Smooth muscle cell (in vitro differentiated cells): ENCODE results near the gene HSD11B1. TPM values are rescaled to one million over a fixed set of nuclear protein-coding genes. Genes with fewer than 3 reads are reported as not detected.

Source experiments
- DNase-seq: peaks from one replicate; lab custom pipeline; 2025; ENCODE audit not compliant: unreplicated experiment; lab: John Stamatoyannopoulos, UW
- H2AFZ ChIP-seq: fragments of 200-600 bp; sonication (generic); 2 replicates; pipeline ENCODE4 v1.6.0; 2016; ENCODE audit warnings: antibody characterized with exemption, low read depth, mild to moderate bottlenecking
- H3F3A ChIP-seq: fragments of 200-600 bp; sonication (generic); 2 replicates; pipeline ENCODE4 v1.6.0; 2017; ENCODE audit warnings: antibody characterized with exemption, low read depth
- H3K27ac ChIP-seq: fragments of 200-600 bp; sonication (generic); 2 replicates; pipeline ENCODE4 v1.5.1; 2016; ENCODE audit warnings: low read depth, mild to moderate bottlenecking
- H3K27me3 ChIP-seq: fragments of 200-600 bp; sonication (generic); 2 replicates; pipeline ENCODE4 v1.6.1; 2016; ENCODE audit warnings: low read depth, mild to moderate bottlenecking
- H3K36me3 ChIP-seq: fragments of 200-600 bp; sonication (generic); 2 replicates; pipeline ENCODE4 v1.5.1; 2016; ENCODE audit warnings: low read depth
- H3K4me1 ChIP-seq: fragments of 200-600 bp; sonication (generic); 2 replicates; pipeline ENCODE4 v1.5.1; 2016; ENCODE audit warnings: low read depth
- H3K4me2 ChIP-seq: fragments of 200-600 bp; sonication (generic); 2 replicates; pipeline ENCODE4 v1.6.0; 2016; ENCODE audit warnings: mild to moderate bottlenecking
- H3K4me3 ChIP-seq: fragments of 200-600 bp; sonication (generic); 2 replicates; pipeline ENCODE4 v1.5.1; 2016; ENCODE audit warnings: mild to moderate bottlenecking
- H3K79me2 ChIP-seq: fragments of 200-600 bp; sonication (generic); 2 replicates; pipeline ENCODE4 v1.6.0; 2016; ENCODE audit warnings: low read depth, mild to moderate bottlenecking
- H3K9ac ChIP-seq: fragments of 200-600 bp; sonication (generic); 2 replicates; pipeline ENCODE4 v1.6.0; 2016; ENCODE audit warnings: low read depth
- H3K9me3 ChIP-seq: fragments of 200-600 bp; sonication (generic); replicated peaks from 2 replicates; pipeline ENCODE4 v1.5.1; 2016; ENCODE audit warnings: low read depth
- H4K20me1 ChIP-seq: fragments of 200-600 bp; sonication (generic); 2 replicates; pipeline ENCODE4 v1.6.0; 2016; ENCODE audit warnings: low read depth
- WGBS: methylation state at CpG from one replicate; pipeline ENCODE4 v1.1.7; 2016; ENCODE audit warnings: low lambda C conversion rate; 5-methylcytosine and 5-hydroxymethylcytosine counted together
- polyA plus RNA-seq: library from polyadenylated mRNA; unstranded; fragments of >200 nt; fragmentation: Nextera tagmentation; extraction: Ambion mirVana; gene quantifications from 2 replicates; pipeline ENCODE4 v1.2.1, GENCODE V29; 2016
- total RNA-seq: library from RNA; depleted of rRNA; stranded (reverse); fragments of >200 nt; gene quantifications from 2 replicates; pipeline ENCODE4 v1.2.3, GENCODE V29; 2014
- TF ChIP-seq, protein P1 (sequence below): fragments of 200-600 bp; sonication (generic); IDR thresholded peaks from 2 replicates; pipeline ENCODE4 v1.5.1; 2017; ENCODE audit warnings: borderline replicate concordance, mild to moderate bottlenecking, antibody characterized with exemption; ENCODE audit not compliant: insufficient read depth, poor library complexity, severe bottlenecking

Gene HSD11B1
- total and polyA plus RNA-seq, 2 experiments from 2014 or later, result not detected

DNA sequence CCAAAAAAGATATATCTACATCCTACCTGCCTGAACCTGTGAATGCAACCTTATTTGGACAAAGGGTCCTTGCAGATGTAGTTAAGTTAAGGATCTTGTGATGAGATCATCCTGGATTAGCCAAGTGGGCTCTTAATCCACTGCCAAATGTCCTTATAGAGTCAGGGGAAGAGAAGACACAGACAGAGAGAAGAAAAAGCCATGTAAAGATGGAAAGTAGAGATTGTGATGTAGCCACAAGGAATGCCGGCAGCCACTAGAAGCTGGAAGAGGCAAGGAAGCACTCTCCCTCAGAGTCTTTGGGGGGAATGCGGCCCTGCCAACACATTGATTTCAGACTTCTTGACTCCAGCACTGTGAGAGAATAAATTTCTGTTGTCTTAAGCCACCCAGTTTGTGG is 16.2 kb downstream of the HSD11B1 start:
- DNase-seq, result no peak
- Histone ChIP-seq H3K4me2 (no peak overlapping the region), H3K36me3 (no peaks in the 10 kb centered on the region), H3K79me2 (no peaks in the 10 kb centered on the region), H3K4me3 (no peak overlapping the region), H3K9me3 (no peaks in the 10 kb centered on the region), H4K20me1 (no peaks in the 10 kb centered on the region), H3K4me1 (peaks cover 5% of the 10 kb centered on the region), H3K27me3 (no peaks in the 10 kb centered on the region), H3K9ac (no peak overlapping the region), H3K27ac (peak overlapping the region; percentile 33), H3F3A (peaks cover 5% of the 10 kb centered on the region), H2AFZ (no peak overlapping the region)
- WGBS, result 17% methylated on average over 2 of the region's 2 CpGs
- TF ChIP-seq, protein P1, sequence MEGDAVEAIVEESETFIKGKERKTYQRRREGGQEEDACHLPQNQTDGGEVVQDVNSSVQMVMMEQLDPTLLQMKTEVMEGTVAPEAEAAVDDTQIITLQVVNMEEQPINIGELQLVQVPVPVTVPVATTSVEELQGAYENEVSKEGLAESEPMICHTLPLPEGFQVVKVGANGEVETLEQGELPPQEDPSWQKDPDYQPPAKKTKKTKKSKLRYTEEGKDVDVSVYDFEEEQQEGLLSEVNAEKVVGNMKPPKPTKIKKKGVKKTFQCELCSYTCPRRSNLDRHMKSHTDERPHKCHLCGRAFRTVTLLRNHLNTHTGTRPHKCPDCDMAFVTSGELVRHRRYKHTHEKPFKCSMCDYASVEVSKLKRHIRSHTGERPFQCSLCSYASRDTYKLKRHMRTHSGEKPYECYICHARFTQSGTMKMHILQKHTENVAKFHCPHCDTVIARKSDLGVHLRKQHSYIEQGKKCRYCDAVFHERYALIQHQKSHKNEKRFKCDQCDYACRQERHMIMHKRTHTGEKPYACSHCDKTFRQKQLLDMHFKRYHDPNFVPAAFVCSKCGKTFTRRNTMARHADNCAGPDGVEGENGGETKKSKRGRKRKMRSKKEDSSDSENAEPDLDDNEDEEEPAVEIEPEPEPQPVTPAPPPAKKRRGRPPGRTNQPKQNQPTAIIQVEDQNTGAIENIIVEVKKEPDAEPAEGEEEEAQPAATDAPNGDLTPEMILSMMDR, result no peak

DNA sequence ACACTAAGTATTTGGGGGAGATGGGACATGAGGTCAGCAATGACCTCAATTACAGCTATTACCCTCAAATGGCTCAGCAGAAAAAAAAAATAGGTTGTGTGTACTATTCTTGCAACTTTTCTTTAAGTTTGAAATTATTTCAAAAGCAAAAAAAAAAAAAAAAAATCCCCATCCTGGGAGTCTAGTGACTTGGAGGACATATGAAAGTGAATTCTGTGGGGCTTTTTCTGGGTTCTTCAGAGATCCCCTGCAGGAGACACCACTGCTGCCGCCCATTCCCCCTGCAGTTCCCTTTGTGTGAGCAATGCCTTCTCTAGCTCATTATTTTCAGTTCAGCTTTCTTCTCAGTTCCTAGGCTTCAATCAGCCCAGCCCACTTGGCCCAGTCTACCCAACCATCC is 16.7 kb downstream of the HSD11B1 start:
- Histone ChIP-seq H3K27ac (peak overlapping the region; percentile 33), H3K4me3 (no peak overlapping the region), H3F3A (peaks cover 5% of the 10 kb centered on the region), H2AFZ (no peak overlapping the region), H3K79me2 (no peaks in the 10 kb centered on the region), H4K20me1 (no peaks in the 10 kb centered on the region), H3K4me1 (peaks cover 5% of the 10 kb centered on the region), H3K9ac (no peak overlapping the region), H3K9me3 (no peaks in the 10 kb centered on the region), H3K36me3 (no peaks in the 10 kb centered on the region), H3K4me2 (no peak overlapping the region), H3K27me3 (no peaks in the 10 kb centered on the region)
- 100% methylated on average over 1 of the region's 1 CpG for WGBS
- TF ChIP-seq, protein P1, result no peak
- DNase-seq, result no peak

DNA sequence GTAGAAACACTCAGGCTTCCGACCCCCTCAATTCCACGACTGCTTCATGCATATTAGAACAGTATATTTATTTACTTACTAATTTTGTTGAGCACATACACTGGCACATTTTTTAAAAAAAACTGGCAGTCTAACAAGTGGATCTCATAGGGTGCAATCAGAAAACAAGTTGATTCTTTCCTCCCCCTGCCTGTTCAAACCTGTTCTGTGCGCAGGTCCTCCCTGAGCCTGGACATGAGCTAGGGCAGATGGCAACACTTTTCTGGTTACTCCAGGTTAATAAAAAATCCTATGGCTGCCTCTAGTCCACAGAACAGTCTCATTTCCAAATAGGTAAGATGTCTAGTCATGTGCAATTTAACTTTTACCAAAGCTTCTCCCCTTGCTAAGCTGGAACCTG is 18.6 kb downstream of the HSD11B1 start:
- Histone ChIP-seq H3K36me3 (no peaks in the 10 kb centered on the region), H3K4me2 (no peak overlapping the region), H3K4me1 (peaks cover 5% of the 10 kb centered on the region), H3K4me3 (no peak overlapping the region), H3K79me2 (no peaks in the 10 kb centered on the region), H3K9ac (no peak overlapping the region), H3K27me3 (no peaks in the 10 kb centered on the region), H3K9me3 (no peaks in the 10 kb centered on the region), H2AFZ (no peak overlapping the region), H3K27ac (no peak overlapping the region), H3F3A (peaks cover 5% of the 10 kb centered on the region), H4K20me1 (no peaks in the 10 kb centered on the region)
- TF ChIP-seq, protein P1, result no peak
- WGBS, result 98% methylated on average over 3 of the region's 3 CpGs
- no peak for DNase-seq
